ENCODE data around the gene UCN2.

DNA sequence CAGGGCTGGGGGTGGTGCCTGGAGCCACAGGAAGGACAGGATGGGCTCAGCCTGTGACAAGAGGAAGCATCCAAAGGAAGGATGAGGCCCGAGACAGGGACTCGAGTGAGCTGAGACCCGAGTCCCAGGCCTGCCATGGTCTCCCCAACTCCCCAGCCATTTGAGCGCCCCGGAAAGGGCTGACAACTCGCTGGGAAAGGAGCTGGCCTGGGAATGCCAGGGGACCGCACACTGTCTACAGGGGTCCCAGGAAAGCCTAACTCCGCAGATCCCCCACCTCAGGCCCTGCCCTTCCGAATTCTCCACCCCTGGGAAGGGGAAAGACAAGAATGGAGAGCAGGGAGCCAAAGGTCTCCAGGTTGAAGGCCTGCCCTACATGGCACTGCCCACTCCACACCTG lies 38.6 kb downstream of the UCN2 start:
- TF ChIP-seq, protein P1, sequence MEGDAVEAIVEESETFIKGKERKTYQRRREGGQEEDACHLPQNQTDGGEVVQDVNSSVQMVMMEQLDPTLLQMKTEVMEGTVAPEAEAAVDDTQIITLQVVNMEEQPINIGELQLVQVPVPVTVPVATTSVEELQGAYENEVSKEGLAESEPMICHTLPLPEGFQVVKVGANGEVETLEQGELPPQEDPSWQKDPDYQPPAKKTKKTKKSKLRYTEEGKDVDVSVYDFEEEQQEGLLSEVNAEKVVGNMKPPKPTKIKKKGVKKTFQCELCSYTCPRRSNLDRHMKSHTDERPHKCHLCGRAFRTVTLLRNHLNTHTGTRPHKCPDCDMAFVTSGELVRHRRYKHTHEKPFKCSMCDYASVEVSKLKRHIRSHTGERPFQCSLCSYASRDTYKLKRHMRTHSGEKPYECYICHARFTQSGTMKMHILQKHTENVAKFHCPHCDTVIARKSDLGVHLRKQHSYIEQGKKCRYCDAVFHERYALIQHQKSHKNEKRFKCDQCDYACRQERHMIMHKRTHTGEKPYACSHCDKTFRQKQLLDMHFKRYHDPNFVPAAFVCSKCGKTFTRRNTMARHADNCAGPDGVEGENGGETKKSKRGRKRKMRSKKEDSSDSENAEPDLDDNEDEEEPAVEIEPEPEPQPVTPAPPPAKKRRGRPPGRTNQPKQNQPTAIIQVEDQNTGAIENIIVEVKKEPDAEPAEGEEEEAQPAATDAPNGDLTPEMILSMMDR (IDR thresholded peaks at IDR 0.05) = no peak
- TF ChIP-seq POLR2A (IDR thresholded peaks at IDR 0.05) = no peak
